Cardiac septum (tissue), 1 donor: ENCODE data around the gene CNTN1. TPM values are rescaled to one million over a fixed set of nuclear protein-coding genes. Genes with fewer than 3 reads are reported as not detected.
"Not testable (repeated sequence)": the region's sequence is repeated elsewhere in the genome, so short reads cannot be mapped to it uniquely, and the experiment has no call there.

Experiments used
- DNase-seq: peaks from one replicate; pipeline ENCODE4 v3.0.0-alpha.2; 2020; ENCODE audit warnings: low spot score
- intact Hi-C: fragments of 100-400 bp; cut with DNase I; formaldehyde crosslinking; loops from one replicate; pipeline ENCODE4 v1.14.0; 2022
- total RNA-seq: library from RNA; stranded (reverse); fragmentation: NEBNext Ultra II Directional; extraction: Animal tissue kit (Norgen Biotek cat#: 25700); gene quantifications from one replicate; pipeline ENCODE4 v1.2.1, GENCODE V29; 2021
- donor health status: DM: no; HTN: no; CAD: no.

Gene CNTN1
- total RNA-seq, 1 donor from 2014 or later = 0.27 TPM

DNA sequence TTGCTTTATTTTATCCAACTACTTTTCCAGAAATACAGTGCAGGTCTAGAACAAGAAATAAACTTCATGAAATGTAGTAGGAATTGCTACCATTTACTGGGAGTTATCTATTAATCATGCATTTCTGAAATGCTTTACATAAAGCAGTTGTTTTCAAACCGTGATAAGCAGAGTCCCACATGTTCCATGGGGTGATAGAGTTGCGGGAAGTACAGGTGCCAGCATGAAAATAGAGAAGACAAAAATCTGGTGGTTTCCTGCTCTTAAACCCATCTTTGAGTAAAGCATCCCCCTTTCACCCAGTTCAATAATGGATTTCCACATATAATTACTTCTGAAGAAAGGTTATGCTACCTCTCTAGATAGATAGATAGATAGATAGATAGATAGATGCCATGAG is 372.2 kb downstream of the CNTN1 start:
- intact Hi-C loops = no loop called here
- DNase-seq = no peak

DNA sequence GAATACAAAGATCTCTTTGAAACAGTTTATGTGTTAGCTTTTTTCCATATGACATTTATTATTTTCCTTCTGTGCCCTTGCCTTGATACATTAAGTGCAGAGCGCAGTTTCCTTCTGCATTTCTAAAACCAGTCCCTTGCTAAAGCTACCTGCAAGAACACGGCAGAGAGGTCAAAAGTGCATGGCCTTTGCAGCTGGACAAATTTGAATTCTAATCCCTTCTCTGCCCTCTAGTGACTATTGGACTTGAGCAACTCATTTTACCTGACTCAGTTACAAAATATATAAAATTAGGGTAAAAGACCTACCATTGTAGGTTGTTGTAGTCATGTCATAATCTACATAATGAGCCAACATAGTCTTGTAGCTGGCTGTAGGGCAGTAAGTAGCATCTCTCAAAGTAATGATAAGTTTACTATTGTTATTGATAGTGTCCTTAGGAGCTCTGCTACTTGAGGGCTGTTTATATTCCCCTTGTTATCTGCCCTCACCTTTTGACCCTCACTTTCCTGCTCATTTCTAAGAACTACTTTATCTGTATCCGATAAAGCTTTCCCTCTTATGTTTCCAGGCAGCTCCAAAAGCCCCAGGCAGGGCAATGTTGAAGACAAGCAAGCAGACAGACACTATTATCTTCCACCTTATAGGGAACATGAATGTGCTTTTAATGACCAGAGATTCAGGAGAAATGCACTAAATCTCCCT is 375.9 kb downstream of the CNTN1 start:
- no peak for DNase-seq
- intact Hi-C loops = no loop called here

GRCh38 chr12:41073633-41074472 is 381.6 kb downstream of the CNTN1 start:
- DNase-seq = no peak
- intact Hi-C loops = no loop called here

GRCh38 chr12:41074473-41074769 is 382.2 kb downstream of the CNTN1 start:
- intact Hi-C loops = no loop called here

GRCh38 chr12:41076114-41076513 is 383.9 kb downstream of the CNTN1 start:
- intact Hi-C loops = no loop called here
- DNase-seq = no peak

More at GRCh38 chr12:41074473-41074769, 382.2 kb downstream of the CNTN1 start:
- no peak for DNase-seq

DNA sequence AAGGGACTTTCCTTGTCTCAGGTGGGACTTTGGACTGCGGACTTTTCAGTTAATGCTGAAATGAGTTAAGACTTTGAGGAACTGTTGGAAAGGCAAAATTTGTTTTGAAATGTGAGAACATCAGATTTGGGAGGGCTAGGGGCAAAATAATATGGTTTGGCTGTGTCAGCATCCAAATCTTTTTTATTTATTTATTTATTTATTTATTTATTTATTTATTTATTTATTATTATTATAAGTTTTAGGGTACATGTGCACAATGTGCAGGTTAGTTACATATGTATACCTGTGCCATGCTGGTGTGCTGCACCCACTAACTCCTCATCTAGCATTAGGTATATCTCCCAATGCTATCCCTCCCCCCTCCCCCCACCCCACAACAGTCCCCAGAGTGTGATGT is 389.0 kb downstream of the CNTN1 start:
- intact Hi-C loops, DNase-seq: not testable (repeated sequence)

GRCh38 chr12:41089438-41089837 is 397.2 kb downstream of the CNTN1 start:
- DNase-seq = no peak
- intact Hi-C loops = no loop called here

DNA sequence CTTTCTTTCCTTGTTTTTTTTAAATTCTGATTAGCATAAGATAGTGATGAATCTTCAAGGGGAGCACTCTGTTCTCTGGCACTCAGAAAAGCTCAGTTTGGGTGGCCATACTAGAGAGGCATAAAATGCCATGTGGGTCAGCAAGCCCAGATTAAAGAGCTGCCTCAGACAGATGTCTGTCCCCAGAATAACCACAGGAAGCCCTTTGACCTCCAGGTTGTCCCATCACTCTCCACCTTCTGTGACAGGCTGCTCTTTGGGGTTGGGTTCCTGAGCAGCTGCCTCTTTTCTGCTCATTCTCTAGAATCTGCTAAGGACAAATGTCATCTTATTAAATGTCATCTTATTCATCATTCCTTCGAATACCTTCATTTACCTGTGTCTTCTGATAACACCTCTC is 399.9 kb downstream of the CNTN1 start:
- intact Hi-C loops = no loop called here

GRCh38 chr12:41096797-41097196 is 404.6 kb downstream of the CNTN1 start:
- intact Hi-C loops = no loop called here
- DNase-seq = no peak

More for the DNA sequence above, 399.9 kb downstream of the CNTN1 start:
- DNase-seq = no peak

- intact Hi-C loops = no loop called here
- no peak for DNase-seq
Measured at GRCh38 chr12:41100572-41100971, 408.3 kb downstream of the CNTN1 start.

DNA sequence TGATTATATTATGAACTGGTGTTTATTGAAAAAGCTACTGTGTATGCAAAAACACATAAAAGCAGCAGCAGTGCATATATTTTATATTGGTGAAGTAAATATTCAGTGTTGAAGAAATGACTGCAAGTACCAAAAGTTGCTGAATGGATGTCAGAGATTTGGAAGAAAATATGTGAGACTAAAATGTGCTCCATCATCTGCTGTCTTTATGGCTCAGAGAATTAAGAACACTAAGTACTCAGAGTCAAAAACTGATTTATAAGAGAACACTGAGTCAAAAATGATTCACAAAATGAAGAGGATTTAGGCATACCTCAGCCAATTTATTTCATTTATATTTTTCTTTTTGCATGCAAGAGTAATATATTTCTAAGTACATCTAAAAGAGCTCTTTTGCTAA is 409.6 kb downstream of the CNTN1 start:
- no peak for DNase-seq
- intact Hi-C loops = no loop called here

GRCh38 chr12:41103614-41104013 is 411.4 kb downstream of the CNTN1 start:
- intact Hi-C loops = no loop called here

DNA sequence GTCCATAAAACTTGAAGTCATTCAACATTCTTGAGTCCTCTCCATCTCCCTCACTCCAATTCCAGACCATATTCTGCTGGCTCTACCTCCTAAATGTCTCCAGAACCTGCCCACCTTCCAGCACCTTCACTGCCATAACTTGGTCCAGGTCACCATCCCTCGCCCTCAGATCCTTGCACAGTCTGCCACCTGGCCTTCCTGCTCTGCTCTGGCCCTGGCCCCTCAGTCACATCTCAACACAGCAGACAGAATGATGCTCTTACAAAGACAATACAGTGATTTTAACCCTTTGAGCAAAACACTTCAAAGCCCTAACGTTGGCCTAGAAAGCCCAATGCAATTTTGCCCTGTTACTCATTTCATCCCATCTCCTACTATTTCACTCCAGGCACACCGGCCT is 414.1 kb downstream of the CNTN1 start:
- intact Hi-C loops = no loop called here
- peak; percentile 51 for DNase-seq

More at GRCh38 chr12:41103614-41104013, 411.4 kb downstream of the CNTN1 start:
- DNase-seq = no peak

DNA sequence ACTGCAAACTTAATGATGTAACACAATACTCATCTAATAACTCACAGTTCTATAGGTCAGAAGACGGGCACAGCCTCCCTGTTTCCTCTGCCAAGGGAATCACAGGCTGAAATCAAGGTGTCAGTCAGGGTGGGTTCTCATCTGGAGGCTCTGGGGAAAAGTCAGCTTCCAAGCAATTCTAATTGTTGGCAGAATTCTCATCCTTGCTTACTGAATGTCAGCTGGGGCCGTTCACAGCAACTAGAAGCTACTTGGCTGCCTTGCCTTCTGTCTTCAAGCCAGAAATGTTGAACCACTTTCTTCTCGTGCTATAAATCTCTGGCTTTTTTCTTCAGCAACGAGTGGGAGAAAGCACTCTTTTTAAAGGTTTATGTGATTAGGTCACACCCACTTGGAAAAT is 415.8 kb downstream of the CNTN1 start:
- intact Hi-C loops = no loop called here
- no peak for DNase-seq

DNA sequence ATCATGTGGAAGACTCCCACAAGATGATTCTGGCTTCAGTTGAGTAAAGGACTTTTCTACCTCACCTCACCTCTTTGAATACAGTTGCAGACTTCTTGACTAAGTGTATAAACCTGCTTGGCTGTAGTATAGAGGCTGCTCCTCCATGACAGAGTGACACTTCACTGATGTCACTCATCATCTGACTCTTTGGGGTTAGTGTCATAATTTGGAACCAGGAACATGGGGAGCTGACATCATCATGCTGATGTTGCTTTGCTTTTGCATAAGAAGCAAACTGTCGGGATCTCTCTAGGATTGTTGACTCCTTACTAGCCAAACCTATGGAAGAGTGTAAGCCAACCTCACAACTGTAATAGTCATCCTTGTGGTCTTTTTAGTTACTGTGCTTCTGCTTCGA is 420.7 kb downstream of the CNTN1 start:
- intact Hi-C loops = no loop called here

GRCh38 chr12:41120211-41120610 is 428.0 kb downstream of the CNTN1 start:
- no peak for DNase-seq
- intact Hi-C loops = no loop called here

More for the DNA sequence above, 420.7 kb downstream of the CNTN1 start:
- no peak for DNase-seq

DNA sequence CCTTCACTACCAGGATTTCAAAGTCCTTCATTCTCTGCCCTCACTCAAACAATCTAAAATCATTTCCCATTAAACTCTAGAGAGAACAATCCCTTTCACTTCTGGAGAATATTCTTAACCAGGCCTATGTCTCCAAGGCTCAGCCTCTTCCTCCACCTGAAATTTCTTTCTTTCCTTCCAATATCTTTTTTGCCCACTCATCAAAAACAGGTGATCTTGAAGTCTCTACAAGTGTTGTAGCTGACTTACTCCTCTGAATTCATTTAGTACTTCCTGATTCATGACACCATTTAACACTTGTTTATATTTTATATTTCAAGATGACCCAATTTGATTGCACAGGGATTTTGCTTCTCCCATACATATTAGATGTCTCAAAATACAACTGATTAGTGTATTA is 429.1 kb downstream of the CNTN1 start:
- DNase-seq = no peak
- intact Hi-C loops = no loop called here
